Mucosa of descending colon (tissue), 3 donors: Measurements from ENCODE around the gene ISCU. TPM values are rescaled to one million over a fixed set of nuclear protein-coding genes. Genes with fewer than 3 reads are reported as not detected.
"Not testable (repeated sequence)": the region's sequence is repeated elsewhere in the genome, so short reads cannot be mapped to it uniquely, and the experiment has no call there.

Experiments used
- ATAC-seq: fragments of 200-7000 bp; cut with Tn5 transposase; one replicate; pipeline ENCODE4 v1.9.1; 2020; ENCODE audit warnings: mild to moderate bottlenecking, moderate library complexity
- DNase-seq, 3 donors: peaks; one replicate each; pipeline ENCODE4 v3.0.0-alpha.2; 2020
- H3K36me3 ChIP-seq: fragments of 200-600 bp; one replicate; pipeline ENCODE4 v1.8.0; 2021; ENCODE audit warnings: low read depth, mild to moderate bottlenecking
- H3K4me1 ChIP-seq: fragments of 200-600 bp; one replicate; pipeline ENCODE4 v1.8.0; 2021; ENCODE audit warnings: low read depth, mild to moderate bottlenecking
- H3K4me3 ChIP-seq: fragments of 200-600 bp; one replicate; pipeline ENCODE4 v1.8.0; 2021; ENCODE audit warnings: mild to moderate bottlenecking
- H3K9me3 ChIP-seq: fragments of 200-600 bp; one replicate; pipeline ENCODE4 v1.8.0; 2021; ENCODE audit warnings: mild to moderate bottlenecking
- CTCF ChIP-seq: fragments of 200-600 bp; IDR thresholded peaks from one replicate; pipeline ENCODE4 v1.8.0; 2022; ENCODE audit warnings: antibody characterized with exemption, mild to moderate bottlenecking
- intact Hi-C, 2 donors: fragments of 100-400 bp; cut with DNase I in 1 of 2; cut with micrococcal nuclease in 1 of 2; formaldehyde crosslinking; loops; one replicate each; pipeline versions ENCODE4 v1.11.0 to v1.11.1; 2022; cut with DNase I, micrococcal nuclease
- total RNA-seq, 3 donors: library from RNA; stranded (reverse); fragmentation: NEBNext Ultra II Directional in 2 of 3; extraction: Animal tissue kit (Norgen Biotek cat#: 25700) in 2 of 3; gene quantifications; one replicate each; pipeline versions ENCODE4 v1.2.1 to v1.2.4, GENCODE V29; 2021 to 2023
- donor health status: DM: no; HTN: no; CAD: no; lungs with moderate emphysema.
- donor health status: DM: no; HTN: no; CAD: no.
- donor health status: DM: no; HTN: yes; CAD: no.

The ISCU gene
- total RNA-seq, 3 donors from 2014 or later: 94.7 to 155 (median 107) TPM

DNA sequence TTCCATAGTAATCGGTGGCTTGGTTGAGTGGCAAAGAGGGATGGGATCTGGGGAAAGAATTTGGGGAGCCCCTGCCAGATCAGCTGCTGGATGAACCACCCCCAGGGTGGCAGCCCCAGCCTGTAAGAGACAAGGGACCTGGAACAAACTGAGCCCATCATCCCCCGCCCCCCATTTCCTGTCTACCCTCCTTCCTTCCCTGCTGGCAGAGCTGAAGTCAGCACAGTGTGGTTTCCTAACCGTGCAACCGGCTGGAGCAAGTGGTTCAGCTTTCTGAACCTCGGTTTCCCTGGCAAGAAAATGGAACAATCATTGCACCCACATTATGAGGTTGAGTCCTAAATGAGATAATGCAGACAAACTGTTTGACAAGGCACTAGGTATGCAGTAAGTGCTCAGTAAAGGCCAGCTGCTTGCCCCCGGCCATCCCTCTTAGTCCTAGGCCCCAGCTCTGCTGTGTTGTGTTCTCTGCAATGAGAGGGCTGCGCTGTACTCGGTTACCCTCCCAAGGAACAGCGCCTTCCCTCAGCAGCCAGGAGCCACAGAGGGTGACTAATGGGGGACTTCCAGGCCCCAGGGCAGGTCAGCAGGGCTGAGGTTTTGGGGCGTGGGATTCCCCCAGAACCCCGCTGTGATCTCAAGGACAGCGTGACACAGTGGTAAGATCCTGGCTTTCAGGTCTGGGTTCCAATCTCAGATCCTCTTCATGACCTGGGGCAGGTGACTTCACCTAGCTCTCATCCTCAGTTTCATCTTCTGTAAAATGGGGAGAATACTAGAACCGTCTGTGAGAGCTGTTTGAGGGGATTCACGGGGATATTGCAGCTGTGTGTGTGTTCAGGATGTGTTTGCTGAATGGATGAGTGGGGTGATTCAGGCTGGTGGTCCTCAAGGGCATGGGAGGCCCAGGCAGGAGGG lies 54.8 kb downstream of the ISCU start:
- H3K4me1 ChIP-seq: peaks cover 6% of the 10 kb centered on the region
- no peak for TF ChIP-seq CTCF
- peak; percentile 29 for ATAC-seq
- DNase-seq: no peak
- no peaks in the 10 kb centered on the region for H3K9me3 ChIP-seq
- H3K36me3 ChIP-seq: no peaks in the 10 kb centered on the region
- no peak overlapping the region for H3K4me3 ChIP-seq
- intact Hi-C loops: loop anchor here (5.0 kb wide), 3 partner anchors 50 to 335 kb away; partner anchors contain the start of genes ISCU (in 1 of the 2) and SART3 (in 1 of the 2)

DNA sequence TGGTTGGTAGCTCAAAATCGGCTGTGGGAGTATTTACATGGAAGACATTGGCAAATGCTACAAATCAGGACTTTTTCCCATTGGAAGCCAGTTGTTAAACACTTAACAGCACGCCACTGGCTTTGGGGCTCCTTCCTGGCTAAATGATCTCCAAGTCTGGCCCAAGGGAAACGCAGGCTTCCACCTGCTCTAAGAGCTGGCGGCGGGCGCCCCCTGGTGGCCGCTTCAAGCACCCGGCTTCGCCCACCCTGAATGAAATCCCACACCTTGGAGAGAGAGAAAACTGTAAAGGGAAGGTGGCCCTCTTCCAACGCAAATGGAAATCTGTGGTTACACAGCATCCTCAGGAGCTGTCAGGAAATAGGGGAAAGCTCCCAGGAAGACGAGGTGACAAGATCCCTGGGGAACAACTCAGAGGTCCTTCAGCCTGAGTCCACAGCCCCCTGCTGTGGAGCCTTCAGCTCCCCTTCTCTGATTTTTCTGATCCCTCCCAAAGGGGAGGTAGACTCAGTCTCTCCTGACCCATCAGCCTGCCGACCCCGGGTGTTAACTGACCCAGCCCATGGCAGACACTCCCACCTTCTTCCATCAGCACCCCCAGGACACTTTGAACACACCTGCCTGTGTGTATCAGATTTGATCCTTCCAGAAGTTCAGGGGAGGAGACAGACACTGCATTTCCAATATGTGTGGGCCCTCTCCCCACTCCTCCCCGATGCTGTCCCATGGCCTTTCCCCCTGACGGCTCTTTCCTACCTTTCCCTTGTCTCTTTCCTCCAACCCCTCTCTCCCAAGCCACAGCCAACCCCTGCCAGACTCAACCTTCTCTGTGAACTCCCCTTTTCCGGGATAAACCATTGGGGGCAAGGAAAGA lies 55.9 kb downstream of the ISCU start:
- intact Hi-C loops: loop anchor here (5.0 kb wide), 3 partner anchors 51 to 334 kb away; partner anchors contain the start of genes ISCU (in 1 of the 2) and SART3 (in 1 of the 2)
- DNase-seq (peak; percentile 82 to 86 (median 82)), ATAC-seq (peak; percentile 87)
- H3K36me3 ChIP-seq: no peaks in the 10 kb centered on the region
- H3K4me1 ChIP-seq: peaks cover 6% of the 10 kb centered on the region
- no peaks in the 10 kb centered on the region for H3K9me3 ChIP-seq
- H3K4me3 ChIP-seq: no peak overlapping the region
- peak; percentile 80 for TF ChIP-seq CTCF

DNA sequence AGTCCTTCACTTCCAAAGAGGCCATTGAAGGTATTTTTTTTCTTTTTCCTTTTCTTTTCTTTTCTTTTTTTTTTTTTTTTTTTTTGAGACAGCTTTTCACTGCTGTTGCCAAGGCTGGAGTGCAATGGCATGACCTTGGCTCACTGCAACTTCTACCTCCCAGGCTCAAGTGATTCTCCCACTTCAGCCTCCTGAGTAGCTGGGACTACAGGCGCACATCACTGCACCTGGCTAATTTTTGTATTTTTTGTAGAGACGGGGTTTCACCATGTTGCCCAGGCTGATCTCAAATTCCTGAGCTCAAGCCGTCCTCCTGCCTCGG lies 56.5 kb downstream of the ISCU start:
- not testable (repeated sequence) for H3K4me3 ChIP-seq, H3K9me3 ChIP-seq, H3K36me3 ChIP-seq, H3K4me1 ChIP-seq, ATAC-seq
- peak in 1 of 3 donors; percentile 14 for DNase-seq
- intact Hi-C loops: loop anchor here (5.0 kb wide), 3 partner anchors 52 to 333 kb away; partner anchors contain the start of genes ISCU (in 1 of the 2) and SART3 (in 1 of the 2)

Other genes with a start within 250 kb of the ISCU start
- 10 to 100 TPM in 2 of 3 donors, 1 to 10 TPM in 1; 4.4 to 15.7 (median 10.8) TPM for gene CMKLR1, start 223.3 kb upstream of the ISCU start, total RNA-seq
- gene FICD, start 47.3 kb upstream of the ISCU start, total RNA-seq: 1 to 10 TPM; 3.2 to 6.0 (median 5.1) TPM
- 10 to 100 TPM; 42.0 to 47.7 (median 47.6) TPM for gene SART3, start 1.4 kb upstream of the ISCU start, total RNA-seq
- 1 to 10 TPM; 4.1 to 7.0 (median 5.1) TPM for gene TMEM119, start 35.5 kb downstream of the ISCU start, total RNA-seq
- gene SELPLG, start 71.3 kb downstream of the ISCU start, total RNA-seq: 1 to 10 TPM; 3.3 to 6.5 (median 6.0) TPM
- gene CORO1C, start 168.9 kb downstream of the ISCU start, total RNA-seq: 100 to 1,000 TPM in 2 of 3 donors, 10 to 100 TPM in 1; 80.5 to 328 (median 123) TPM